ENCODE results near the gene PDLIM4. TPM values are rescaled to one million over a fixed set of nuclear protein-coding genes. Genes with fewer than 3 reads are reported as not detected.
A peak's percentile ranks its signal among the peaks of the same experiment; 100 is the strongest.

PDLIM4 gene
- total and polyA plus RNA-seq, 8 donors, result 0.83 to 10.7 (median 2.7) TPM

DNA sequence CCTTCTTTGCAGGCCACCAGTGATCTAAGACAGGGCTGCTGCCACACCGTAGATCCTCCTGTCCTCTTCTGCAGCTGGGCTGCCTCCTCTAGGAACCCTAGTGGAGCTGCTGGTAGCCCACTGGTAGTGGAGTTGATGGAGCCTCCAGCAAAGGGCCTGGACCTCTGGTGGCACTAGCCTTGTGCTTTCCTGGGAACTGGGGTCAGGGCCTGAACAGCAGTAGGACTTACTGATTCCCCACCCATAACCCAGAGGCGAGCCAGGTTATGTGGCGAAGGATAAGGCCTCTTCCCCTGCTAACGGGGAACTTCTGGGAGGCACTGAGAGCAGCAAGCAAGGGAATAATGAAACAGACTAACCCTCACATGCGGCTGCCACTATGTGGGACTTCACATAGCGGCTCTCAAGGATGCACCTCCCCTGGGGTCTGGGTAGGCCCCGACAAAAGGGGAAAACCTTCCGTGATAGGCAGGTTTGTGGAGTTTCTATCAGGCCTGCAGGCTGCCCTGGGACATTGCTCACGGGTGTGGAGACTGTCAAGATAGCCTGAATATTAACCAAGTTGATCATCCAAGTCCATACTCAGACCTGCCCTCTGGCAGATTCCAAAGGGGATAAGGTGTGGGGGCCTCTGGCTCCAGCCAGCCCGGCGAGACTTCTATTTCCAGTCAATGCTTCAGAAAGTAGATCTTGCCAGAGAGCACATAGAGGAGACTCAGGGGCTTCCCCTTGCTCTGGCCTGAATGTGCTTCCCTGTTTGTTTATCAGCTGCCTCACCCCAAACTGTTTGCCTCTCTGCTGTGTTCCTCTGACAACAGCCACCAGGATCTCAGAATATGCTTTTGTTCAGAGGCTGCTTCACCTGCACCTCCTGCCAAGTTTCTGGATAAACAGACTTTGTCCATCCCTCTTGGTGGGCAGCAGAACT lies 44.1 kb downstream of the PDLIM4 start:
- peak overlapping the region in 2 of 4 donors; percentile 28 to 31 for H3K27ac ChIP-seq
- DNase-seq, result no peak
- H3K9me3 ChIP-seq, result no peaks in the 10 kb centered on the region
- ATAC-seq, result peak; percentile 55 to 88 (median 75)
- TF ChIP-seq, protein P1, sequence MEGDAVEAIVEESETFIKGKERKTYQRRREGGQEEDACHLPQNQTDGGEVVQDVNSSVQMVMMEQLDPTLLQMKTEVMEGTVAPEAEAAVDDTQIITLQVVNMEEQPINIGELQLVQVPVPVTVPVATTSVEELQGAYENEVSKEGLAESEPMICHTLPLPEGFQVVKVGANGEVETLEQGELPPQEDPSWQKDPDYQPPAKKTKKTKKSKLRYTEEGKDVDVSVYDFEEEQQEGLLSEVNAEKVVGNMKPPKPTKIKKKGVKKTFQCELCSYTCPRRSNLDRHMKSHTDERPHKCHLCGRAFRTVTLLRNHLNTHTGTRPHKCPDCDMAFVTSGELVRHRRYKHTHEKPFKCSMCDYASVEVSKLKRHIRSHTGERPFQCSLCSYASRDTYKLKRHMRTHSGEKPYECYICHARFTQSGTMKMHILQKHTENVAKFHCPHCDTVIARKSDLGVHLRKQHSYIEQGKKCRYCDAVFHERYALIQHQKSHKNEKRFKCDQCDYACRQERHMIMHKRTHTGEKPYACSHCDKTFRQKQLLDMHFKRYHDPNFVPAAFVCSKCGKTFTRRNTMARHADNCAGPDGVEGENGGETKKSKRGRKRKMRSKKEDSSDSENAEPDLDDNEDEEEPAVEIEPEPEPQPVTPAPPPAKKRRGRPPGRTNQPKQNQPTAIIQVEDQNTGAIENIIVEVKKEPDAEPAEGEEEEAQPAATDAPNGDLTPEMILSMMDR (IDR thresholded peaks at IDR 0.05), result no peak
- FAIRE-seq, result no peak
- H3K36me3 ChIP-seq, result no peaks in the 10 kb centered on the region
- intact Hi-C loops (cut with DNase I), result no loop called here
- no peaks in the 10 kb centered on the region for H3K27me3 ChIP-seq
- 74 to 79% methylated on average over 11 of the region's 11 CpGs for WGBS, 2 donors
- no peaks in the 10 kb centered on the region for H3K4me1 ChIP-seq
- no peak overlapping the region for H3K4me3 ChIP-seq

DNA sequence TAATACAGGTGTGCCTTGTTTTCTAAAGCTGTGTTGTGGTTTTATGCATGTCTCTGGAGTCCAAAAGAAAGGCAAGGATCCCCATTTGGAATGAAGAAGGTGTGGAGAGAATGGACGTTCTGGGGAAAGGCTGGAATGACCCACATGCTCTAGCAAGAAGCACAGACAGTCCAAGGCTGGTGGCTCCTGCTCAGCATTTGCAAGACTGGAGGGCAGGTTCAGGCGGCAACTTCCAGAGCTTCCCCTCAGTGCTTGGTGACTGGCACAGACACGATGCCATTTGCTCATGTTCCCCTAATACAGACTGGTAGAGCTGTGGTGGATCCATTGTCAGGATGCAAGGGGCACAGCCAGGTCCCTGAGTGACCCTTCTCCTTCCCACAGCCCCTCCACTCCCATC lies 44.9 kb downstream of the PDLIM4 start:
- no peaks in the 10 kb centered on the region for H3K4me1 ChIP-seq
- ATAC-seq (no peak), FAIRE-seq (no peak), DNase-seq (no peak)
- no peaks in the 10 kb centered on the region for H3K27me3 ChIP-seq
- TF ChIP-seq, protein P1 (IDR thresholded peaks at IDR 0.05), result no peak
- H3K9me3 ChIP-seq, result no peaks in the 10 kb centered on the region
- H3K4me3 ChIP-seq, result no peak overlapping the region
- no peaks in the 10 kb centered on the region for H3K36me3 ChIP-seq
- 76 to 83% methylated on average over 3 of the region's 3 CpGs for WGBS, 2 donors
- intact Hi-C loops (cut with DNase I), result no loop called here
- H3K27ac ChIP-seq, result peak overlapping the region in 2 of 4 donors; percentile 28 to 31

DNA sequence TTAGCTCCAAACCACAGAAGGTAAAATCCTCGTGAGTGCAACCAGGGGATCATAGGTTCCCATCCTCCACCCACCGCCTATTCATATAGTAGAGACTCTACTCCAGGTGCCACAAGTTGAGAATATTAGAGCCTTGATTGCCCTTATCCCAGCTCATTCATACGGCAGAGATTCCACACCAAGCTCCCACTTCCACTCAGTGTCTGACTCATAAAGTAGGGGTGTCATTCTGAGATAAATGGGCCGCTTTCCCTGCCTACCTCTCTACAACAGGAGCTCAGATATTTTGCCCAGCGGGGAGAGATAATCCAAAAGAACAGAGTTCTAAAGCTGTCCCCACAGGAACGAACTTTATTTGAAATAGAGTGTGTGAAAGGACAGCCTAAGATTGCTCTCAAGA lies 46.1 kb downstream of the PDLIM4 start:
- Histone ChIP-seq H3K4me1 (no peaks in the 10 kb centered on the region), H3K36me3 (no peaks in the 10 kb centered on the region), H3K9me3 (no peaks in the 10 kb centered on the region), H3K27me3 (no peaks in the 10 kb centered on the region), H3K27ac (no peak overlapping the region), H3K4me3 (no peak overlapping the region)
- 90 to 99% methylated on average over 6 of the region's 6 CpGs for WGBS, 2 donors
- FAIRE-seq (no peak), DNase-seq (no peak), ATAC-seq (no peak)
- TF ChIP-seq, protein P1 (IDR thresholded peaks at IDR 0.05), result no peak
- intact Hi-C loops (cut with DNase I), result no loop called here

DNA sequence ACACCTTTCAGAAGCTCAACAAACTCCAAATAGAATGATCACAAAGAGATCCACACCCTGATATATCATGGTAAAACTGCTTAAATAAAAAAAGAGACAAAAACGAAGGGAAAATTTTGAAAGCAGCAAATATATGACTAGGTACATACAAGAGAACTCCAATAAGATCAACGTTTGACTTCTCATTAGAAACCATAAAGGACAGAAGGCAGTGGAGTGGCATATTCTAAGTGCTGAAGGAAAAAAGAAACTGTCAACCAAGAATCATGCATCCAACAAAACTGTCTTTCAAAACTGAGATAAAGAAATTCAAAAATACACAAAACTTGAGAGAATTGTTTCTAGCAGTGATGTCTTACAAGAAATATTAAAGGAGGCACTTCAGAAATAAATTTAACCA lies 47.9 kb downstream of the PDLIM4 start:
- H3K27ac ChIP-seq, result no peak overlapping the region
- no peaks in the 10 kb centered on the region for H3K4me1 ChIP-seq
- H3K27me3 ChIP-seq, result no peaks in the 10 kb centered on the region
- FAIRE-seq (no peak), ATAC-seq (no peak), DNase-seq (no peak)
- TF ChIP-seq, protein P1 (IDR thresholded peaks at IDR 0.05), result no peak
- intact Hi-C loops (cut with DNase I), result no loop called here
- H3K36me3 ChIP-seq, result no peaks in the 10 kb centered on the region
- WGBS, 2 donors, result 79 to 94% methylated on average over 2 of the region's 2 CpGs
- H3K4me3 ChIP-seq, result no peak overlapping the region
- H3K9me3 ChIP-seq, result no peaks in the 10 kb centered on the region

DNA sequence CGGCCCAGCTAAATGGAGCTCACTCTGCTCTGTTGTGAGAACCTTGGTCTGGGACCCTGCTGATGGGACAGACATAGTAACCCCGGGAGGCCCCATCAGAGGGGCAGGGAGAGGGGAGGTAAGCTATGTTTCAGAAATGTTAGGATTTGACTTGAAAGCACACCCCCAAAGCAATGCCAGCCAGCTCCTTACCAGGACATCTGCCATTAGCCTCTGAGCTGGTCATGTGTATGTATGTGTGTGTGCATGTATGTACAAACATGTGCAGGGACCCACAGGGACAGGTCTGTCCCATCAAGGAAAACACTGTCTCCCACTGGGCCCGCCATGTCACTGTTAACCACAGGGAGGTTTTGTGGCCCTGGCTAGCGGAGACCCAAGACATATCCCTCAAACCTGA lies 51.2 kb downstream of the PDLIM4 start:
- Histone ChIP-seq H3K4me3 (no peak overlapping the region), H3K36me3 (no peaks in the 10 kb centered on the region), H3K9me3 (no peaks in the 10 kb centered on the region), H3K4me1 (no peaks in the 10 kb centered on the region), H3K27me3 (no peaks in the 10 kb centered on the region), H3K27ac (no peak overlapping the region)
- DNase-seq, result no peak
- WGBS, 2 donors, result 86 to 92% methylated on average over 4 of the region's 4 CpGs
- intact Hi-C loops (cut with DNase I), result no loop called here
- TF ChIP-seq, protein P1 (IDR thresholded peaks at IDR 0.05), result no peak
- FAIRE-seq, result no peak
- ATAC-seq, result no peak

Data from pancreas (tissue), 10 donors.